ENCODE data around the gene OR1D5. TPM values are rescaled to one million over a fixed set of nuclear protein-coding genes. Genes with fewer than 3 reads are reported as not detected.

OR1D5 gene
- total and polyA plus RNA-seq, 2 donors (not counting 1 experiment from before 2014, with no cell fraction given) = not detected

DNA sequence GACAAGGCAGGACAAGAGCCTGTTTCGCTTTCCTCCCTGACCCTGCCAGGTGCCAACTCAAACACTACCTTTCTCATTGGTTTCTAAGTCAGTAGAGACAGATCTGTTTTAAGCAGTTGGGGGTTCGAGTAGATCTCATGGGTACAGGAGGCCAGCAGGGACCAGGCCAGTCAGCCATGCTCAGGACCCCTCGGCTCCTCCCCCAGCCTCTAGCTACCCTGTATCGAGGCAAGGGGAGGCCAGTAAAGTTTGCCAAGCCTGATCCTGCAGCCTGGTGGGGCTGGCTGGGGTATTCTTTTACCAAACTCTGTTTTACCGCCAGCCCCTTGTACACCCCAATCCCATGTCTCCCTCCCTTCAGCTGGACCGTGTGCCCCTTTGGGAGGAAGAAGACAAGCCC, 26.6 kb downstream of the OR1D5 start:
- intact Hi-C loops (cut with micrococcal nuclease) = no loop called here
- WGBS (ENCODE audit: insufficient coverage) = 100% methylated on average over 4 of the region's 6 CpGs
- POLR2A ChIA-PET = no interaction called here

GRCh38 chr17:3035968-3036280, 27.5 kb downstream of the OR1D5 start:
- Histone ChIP-seq H3K79me2 (ENCODE audit: control insufficient read depth, insufficient read depth, low read length) (no peaks in the 10 kb centered on the region), H3K36me3 (replicated peaks in 1 of 2; ENCODE audit: control extremely low read depth in 1 of 2, control insufficient read depth in 1 of 2, extremely low read depth in 1 of 2, insufficient read depth in 2 of 2, low read length in 1 of 2) (peaks cover 0 to under 1% of the 10 kb centered on the region in 2 experiments), H3K27me3 (replicated peaks in 1 of 4; ENCODE audit: control extremely low read depth in 1 of 4, control insufficient read depth in 3 of 4, insufficient read depth in 4 of 4, low read length in 3 of 4) (peaks cover 0 to 6% (median 0%) of the 10 kb centered on the region in 4 experiments), H3K27ac (ENCODE audit: low read length in 2 of 2) (no peak overlapping the region), H3K4me3 (ENCODE audit: control extremely low read depth in 1 of 5, extremely low read depth in 1 of 5, insufficient read depth in 1 of 5, low read depth in 2 of 5, low read length in 4 of 5) (no peak overlapping the region), H2AFZ (ENCODE audit: insufficient read depth, low read depth, low read length, poor library complexity, severe bottlenecking) (no peak overlapping the region), H4K20me1 (ENCODE audit: control insufficient read depth, insufficient read depth, low read length, poor library complexity, severe bottlenecking) (no peaks in the 10 kb centered on the region), H3K9me3 (ENCODE audit: control extremely low read depth in 1 of 3, control insufficient read depth in 2 of 3, insufficient read depth in 1 of 3, low read length in 2 of 3) (no peaks in the 10 kb centered on the region), H3K9ac (ENCODE audit: low read length) (no peak overlapping the region), H3K4me1 (ENCODE audit: control insufficient read depth in 2 of 2, insufficient read depth in 2 of 2, low read length in 2 of 2) (peaks cover 6 to 9% of the 10 kb centered on the region in 2 donors), H3K4me2 (replicated peaks; ENCODE audit: low read depth, low read length, poor library complexity, severe bottlenecking) (no peak overlapping the region)
- intact Hi-C loops (cut with micrococcal nuclease) = no loop called here
- Mint-ChIP-seq H3K9me3 (ENCODE audit: insufficient read depth) (no peaks in the 10 kb centered on the region), H3K4me3 (no peak overlapping the region), H3K27me3 (peaks cover 8% of the 10 kb centered on the region), H3K27ac (no peak overlapping the region), H3K4me1 (peaks cover 12% of the 10 kb centered on the region)
- no peak for DNase-seq
- CTCF ChIA-PET = interaction anchor here (0.6 to 1.5 kb wide), 2 partner anchors 23 to 813 kb away, joined by 3 to 7 read pairs; no protein-coding TSS in a partner anchor
- TF ChIP-seq EZH2 (IDR thresholded peaks at IDR 0.05; ENCODE audit: borderline replicate concordance, insufficient read depth, low read depth, low read length, poor library complexity, severe bottlenecking) (no peak), CTCF (IDR thresholded peaks at IDR 0.05) (no peak)
- ATAC-seq (ENCODE audit: low read depth) = no peak
- WGBS (ENCODE audit: insufficient coverage) = 91% methylated on average over 6 of the region's 7 CpGs
- POLR2A ChIA-PET = no interaction called here

More for the DNA sequence above, 26.6 kb downstream of the OR1D5 start:
- H3K4me3 ChIP-seq (ENCODE audit: control extremely low read depth in 1 of 5, extremely low read depth in 1 of 5, insufficient read depth in 1 of 5, low read depth in 2 of 5, low read length in 4 of 5) = no peak overlapping the region
- TF ChIP-seq EZH2 (IDR thresholded peaks at IDR 0.05; ENCODE audit: borderline replicate concordance, insufficient read depth, low read depth, low read length, poor library complexity, severe bottlenecking) (no peak), CTCF (IDR thresholded peaks at IDR 0.05) (no peak)
- no peak overlapping the region for H3K27ac ChIP-seq (ENCODE audit: low read length in 2 of 2)
- peaks cover 6 to 9% of the 10 kb centered on the region in 2 donors for H3K4me1 ChIP-seq (ENCODE audit: control insufficient read depth in 2 of 2, insufficient read depth in 2 of 2, low read length in 2 of 2)
- H3K4me1 Mint-ChIP-seq = peaks cover 13% of the 10 kb centered on the region
- ATAC-seq (ENCODE audit: low read depth) = no peak
- no peaks in the 10 kb centered on the region for H3K36me3 ChIP-seq (replicated peaks in 1 of 2; ENCODE audit: control extremely low read depth in 1 of 2, control insufficient read depth in 1 of 2, extremely low read depth in 1 of 2, insufficient read depth in 2 of 2, low read length in 1 of 2)
- H3K9me3 ChIP-seq (ENCODE audit: control extremely low read depth in 1 of 3, control insufficient read depth in 2 of 3, insufficient read depth in 1 of 3, low read length in 2 of 3) = no peaks in the 10 kb centered on the region
- H3K27ac Mint-ChIP-seq = no peak overlapping the region
- no peaks in the 10 kb centered on the region for H4K20me1 ChIP-seq (ENCODE audit: control insufficient read depth, insufficient read depth, low read length, poor library complexity, severe bottlenecking)
- H3K27me3 Mint-ChIP-seq = peaks cover 12% of the 10 kb centered on the region
- no peak overlapping the region for H3K9ac ChIP-seq (ENCODE audit: low read length)
- H3K4me2 ChIP-seq (replicated peaks; ENCODE audit: low read depth, low read length, poor library complexity, severe bottlenecking) = no peak overlapping the region
- H3K9me3 Mint-ChIP-seq (ENCODE audit: insufficient read depth) = no peaks in the 10 kb centered on the region
- CTCF ChIA-PET = interaction anchor here (1.5 kb wide), 1 partner anchor 24 kb away, joined by 7 read pairs; no protein-coding TSS in a partner anchor
- H2AFZ ChIP-seq (ENCODE audit: insufficient read depth, low read depth, low read length, poor library complexity, severe bottlenecking) = no peak overlapping the region
- no peaks in the 10 kb centered on the region for H3K79me2 ChIP-seq (ENCODE audit: control insufficient read depth, insufficient read depth, low read length)
- no peak for DNase-seq
- H3K4me3 Mint-ChIP-seq = no peak overlapping the region
- peaks cover 0 to 7% (median 0%) of the 10 kb centered on the region in 4 experiments for H3K27me3 ChIP-seq (replicated peaks in 1 of 4; ENCODE audit: control extremely low read depth in 1 of 4, control insufficient read depth in 3 of 4, insufficient read depth in 4 of 4, low read length in 3 of 4)

All from B cell (primary cell).